GM18870 (cell line): ENCODE results near the gene MT1H.
"Not testable (repeated sequence)": the region's sequence is repeated elsewhere in the genome, so short reads cannot be mapped to it uniquely, and the experiment has no call there.

Source experiments
- ATAC-seq: cut with Tn5 transposase; IDR thresholded peaks from one replicate; pipeline ENCODE4 v1.9.1; 2021; ENCODE audit warnings: moderate library complexity; ENCODE audit not compliant: unreplicated experiment

MT1H gene

GRCh38 chr16:56711862-56712261, 42.2 kb downstream of the MT1H start:
- no peak for ATAC-seq

GRCh38 chr16:56713794-56714193, 44.2 kb downstream of the MT1H start:
- no peak for ATAC-seq

GRCh38 chr16:56715126-56715525, 45.5 kb downstream of the MT1H start:
- ATAC-seq, result no peak

GRCh38 chr16:56716761-56717160, 47.1 kb downstream of the MT1H start:
- ATAC-seq, result no peak

- ATAC-seq, result not testable (repeated sequence)
These were observed 47.9 kb downstream of the MT1H start for GRCh38 chr16:56717532-56717931.
